Activated T-helper 1 cell treated with anti-CD3 and anti-CD28 coated beads, Interleukin-2, amount 50 U/mL, for 16 hours (primary cell): ENCODE data around the gene PLAC9.

ENCODE experiments used
- DNase-seq, 2 donors: peaks; one replicate each; pipeline ENCODE4 v3.0.0-alpha.2; 2020; ENCODE audit warnings: low read depth in 1 of 2, low spot score in 1 of 2

The PLAC9 gene

DNA sequence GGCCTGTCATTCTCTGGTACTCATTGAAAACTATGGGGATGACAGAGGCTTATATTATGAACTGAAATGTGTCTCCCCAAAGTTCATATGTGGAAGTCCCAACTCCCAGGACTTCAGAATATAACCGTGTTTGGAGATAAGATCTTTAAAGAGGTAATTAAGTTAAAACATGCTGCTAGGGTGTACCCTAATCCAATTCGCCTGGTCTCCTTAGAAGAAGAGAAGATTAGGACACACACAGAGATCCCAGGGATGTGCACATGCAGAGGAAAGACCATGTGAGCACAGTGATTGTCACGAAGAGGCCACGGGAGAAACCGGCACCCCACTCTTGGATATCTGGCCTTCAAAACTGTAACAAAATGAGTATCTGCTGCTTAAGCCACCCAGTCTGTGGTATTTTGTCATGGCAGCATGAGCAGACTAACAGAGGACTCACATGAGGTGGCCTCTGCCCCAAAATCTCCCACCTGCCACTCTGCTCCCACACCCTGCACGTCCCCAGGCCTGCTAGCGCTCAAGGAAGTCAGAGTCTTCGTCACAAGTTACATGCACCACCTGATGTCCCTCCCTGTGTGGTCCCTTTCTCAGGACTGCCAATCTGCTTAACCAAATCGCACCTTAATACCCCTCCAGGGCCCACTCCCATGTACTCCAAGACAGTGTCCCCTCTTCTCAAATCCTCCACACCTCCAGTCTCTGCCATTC, 26.8 kb downstream of the PLAC9 start:
- no peak for DNase-seq

DNA sequence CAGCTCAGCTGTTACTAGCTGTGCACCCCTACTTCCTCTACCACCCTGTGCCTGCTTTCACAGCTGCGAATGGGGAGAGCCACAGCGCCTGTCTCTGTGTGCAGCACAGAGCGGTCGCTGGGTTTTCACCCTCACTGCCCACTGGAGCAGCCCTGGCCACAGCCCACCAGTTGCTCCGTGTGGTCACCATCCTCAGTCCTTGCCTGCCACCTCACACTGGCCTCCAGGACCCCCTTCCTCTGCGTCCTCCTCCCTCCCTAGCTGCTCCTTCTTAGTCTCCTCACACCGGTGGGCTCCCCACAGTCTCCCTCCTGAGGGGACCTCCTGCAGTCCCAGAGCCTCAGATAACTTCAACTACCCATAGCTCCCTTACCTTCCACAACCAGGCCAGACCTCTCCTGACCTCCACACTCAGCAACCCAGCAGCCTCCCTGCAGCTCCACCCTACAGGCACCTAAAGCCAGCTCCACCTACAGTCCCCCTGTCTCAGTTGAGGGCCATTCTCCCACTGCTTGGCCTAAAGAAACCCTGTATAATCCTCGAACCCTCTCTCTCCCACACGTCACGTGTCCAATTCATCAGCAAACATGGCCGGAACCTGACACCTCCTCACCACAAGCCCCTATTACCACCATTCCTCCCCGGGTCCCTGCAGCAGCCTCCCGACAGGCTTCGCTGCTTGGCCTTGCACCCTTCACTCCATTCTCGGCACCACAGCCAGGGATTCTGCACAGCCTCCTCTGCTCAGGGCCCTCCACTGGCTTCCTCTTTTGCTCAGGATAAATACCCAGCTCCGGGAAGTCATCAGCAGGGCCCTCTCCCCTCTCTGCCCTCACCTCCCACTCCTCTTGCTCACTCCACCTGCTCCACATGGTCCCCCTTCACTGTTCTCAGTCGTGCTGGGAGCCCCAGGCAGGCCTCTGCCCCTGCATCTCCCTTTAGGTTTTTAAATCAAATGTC, 28.1 kb downstream of the PLAC9 start:
- no peak for DNase-seq

DNA sequence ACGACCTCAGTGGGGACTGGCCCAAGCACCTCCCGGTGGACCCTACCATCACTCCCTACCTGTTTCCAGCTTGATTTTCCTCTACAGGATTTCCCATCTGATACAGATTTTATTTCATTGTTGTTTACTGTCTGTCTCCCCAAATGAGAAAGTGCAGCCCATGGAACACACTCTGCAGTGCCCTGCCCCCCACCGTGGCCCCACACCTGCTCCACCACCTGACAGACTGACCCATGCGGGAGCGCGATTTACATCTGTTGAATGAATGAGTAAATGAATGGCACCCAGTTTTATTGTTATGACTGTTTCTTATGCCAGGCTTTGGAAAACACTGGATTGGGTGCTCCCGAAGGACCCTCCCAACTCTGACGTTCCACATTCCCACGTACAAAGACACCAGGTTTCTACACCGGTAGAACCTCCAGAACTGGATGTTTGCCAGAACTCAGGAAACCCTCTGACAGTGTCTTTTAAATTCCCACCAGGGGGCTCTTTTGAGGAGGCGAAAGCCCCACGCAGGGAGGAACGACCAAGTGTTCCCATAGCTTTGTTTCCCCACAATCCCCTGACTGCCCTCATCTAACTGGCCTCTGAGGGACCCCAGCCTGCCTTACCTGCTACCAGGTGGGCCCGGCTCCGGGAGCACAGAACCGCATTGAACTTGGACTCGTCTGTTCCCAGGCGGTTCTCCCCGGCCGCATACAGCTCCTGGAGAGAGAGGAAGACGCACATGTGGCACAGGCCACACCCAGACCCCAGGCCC, 29.0 kb downstream of the PLAC9 start:
- no peak for DNase-seq

DNA sequence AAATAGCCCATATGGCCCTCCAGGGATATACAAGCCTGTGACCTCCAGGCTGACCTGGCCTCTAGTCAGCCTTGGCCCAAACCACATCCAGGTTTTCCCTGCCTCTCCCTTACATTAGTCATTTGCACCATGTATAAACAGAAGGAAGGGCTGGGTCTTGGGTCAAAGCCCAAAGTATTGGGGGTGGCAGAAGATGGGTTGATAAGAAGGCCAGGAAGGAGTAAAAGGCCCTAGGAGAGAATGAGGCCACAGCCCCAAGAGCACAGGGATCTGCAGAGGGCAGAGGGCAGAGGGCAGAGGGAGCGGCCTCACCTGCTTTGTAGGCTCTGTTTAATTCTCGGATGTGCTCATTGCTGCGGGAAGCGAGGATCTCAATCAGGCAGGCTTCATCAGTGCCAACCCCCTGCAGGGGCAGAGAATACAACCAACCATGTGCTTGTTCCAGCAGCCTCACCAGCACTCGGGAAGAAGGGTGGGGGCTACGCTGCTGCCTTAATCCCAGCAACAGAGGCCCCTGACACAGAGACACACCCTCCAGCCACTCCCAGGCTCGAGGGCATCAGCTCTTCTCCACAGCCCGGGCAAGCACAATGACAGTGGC, 31.3 kb downstream of the PLAC9 start:
- no peak for DNase-seq

GRCh38 chr10:80164596-80164995, 32.1 kb downstream of the PLAC9 start:
- DNase-seq, result no peak

- DNase-seq, result no peak
Observed at GRCh38 chr10:80165173-80165572, 32.6 kb downstream of the PLAC9 start.

DNA sequence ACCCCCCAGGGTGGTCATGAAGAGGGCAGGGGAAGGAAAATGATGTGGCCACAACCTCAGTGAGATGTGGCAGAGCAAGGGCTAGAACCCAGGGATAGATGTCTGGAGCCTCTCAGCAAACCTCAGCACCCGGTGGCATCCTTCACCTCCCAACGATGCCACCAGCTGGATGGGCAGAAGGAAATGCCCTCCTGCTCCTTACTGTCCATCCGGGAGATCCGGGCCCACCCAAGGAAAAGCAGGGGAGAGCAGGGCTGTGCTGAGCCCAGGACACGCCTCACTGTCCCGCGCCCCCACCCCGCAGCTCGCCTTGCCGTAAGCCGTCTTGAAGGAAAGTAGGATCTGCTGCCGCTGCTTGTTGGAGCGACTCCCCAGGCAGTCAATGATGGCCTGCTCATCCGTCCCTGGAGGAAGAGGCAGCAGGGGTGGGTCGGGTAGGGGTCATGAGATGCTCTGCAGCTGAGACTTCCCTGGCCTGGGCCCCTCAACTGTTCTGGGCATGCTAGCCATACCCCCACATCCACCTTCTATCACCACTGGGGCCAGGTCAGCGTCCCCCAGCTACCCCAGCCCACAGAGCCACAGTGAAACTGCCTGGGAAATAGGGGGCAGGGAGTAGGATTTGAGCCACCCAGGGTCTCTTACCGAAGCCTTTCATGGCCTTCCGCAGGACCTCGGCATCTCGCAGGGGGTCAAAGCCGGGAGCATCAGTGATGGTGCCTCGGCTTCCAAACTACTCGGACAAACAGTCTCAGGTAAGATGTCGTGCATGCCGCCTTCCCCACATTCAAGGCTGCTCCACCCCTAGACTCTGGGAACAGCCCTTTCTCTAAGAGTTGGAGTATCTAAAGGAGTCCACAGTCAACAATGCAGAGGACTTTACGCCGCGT, 34.3 kb downstream of the PLAC9 start:
- DNase-seq, result no peak

DNA sequence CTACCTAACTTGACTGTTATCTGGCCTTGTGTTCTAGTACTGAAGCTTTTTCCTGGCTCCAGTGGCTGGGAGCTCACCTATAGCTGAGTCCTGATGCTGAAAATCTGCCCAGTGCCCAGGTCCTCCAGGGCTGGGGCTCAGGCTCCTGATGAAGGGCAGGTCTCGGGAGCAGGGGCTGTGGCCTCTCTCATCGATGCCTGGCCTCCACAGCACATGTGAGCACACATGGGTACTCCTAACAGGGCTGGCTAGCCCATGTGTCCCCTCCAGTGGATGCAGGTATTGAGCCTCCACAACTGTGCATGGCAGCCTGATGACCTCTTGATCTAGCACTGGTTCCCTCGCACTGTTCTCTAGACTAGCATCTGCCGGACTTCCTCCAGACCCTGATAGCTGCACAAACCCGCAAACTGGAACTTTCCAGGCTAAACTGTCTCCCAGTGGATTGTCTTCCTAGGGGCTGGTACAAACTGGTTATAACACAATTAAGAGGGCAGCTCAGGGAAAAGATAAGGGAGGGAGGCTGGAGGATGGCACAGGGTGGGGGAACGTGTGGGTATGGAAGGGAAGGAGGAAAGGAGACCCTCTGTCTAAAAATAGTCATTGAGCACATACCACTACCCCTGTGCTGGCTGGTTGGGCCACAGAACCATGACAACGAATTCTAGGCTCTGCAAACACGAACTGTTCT, 35.1 kb downstream of the PLAC9 start:
- no peak for DNase-seq

DNA sequence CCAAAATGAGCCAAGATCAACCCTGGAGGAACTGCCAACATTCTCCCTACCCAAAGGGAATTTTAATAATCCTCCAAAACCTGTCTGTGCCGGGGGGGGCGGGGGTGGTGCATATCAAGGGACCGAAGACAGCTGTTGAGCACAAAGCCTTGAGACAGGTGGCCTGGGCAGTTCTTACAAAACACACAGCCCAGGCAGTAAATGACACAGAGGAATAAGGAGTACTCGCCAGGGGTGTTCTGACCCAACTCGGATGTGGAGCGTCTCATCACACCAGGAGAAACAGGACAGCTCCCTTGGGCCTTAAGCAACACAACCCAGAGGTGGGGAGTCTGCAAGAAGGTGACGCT, 35.6 kb downstream of the PLAC9 start:
- DNase-seq, result no peak

GRCh38 chr10:80168679-80169380, 36.3 kb downstream of the PLAC9 start:
- no peak for DNase-seq

- DNase-seq, result no peak
Observed at GRCh38 chr10:80170026-80170425, 37.5 kb downstream of the PLAC9 start.

DNA sequence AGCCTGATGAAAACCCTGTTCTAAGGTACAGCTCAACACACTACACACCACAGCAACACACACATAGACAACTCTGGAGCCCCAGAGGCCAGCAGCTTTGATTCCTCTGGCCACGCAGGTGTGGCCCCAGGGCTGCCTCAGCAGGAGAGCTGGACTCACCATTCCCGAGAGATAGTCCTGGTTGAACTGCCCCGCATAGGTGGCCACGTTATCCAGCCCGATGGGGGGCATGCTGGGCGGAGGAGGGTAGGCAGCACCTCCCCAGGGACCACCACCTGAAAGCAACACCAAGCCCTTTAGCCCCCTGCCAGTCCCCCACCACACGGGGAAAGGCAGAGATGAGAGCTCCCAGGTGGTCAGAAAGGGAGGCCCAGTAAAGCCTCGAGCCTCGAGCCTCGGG, 38.1 kb downstream of the PLAC9 start:
- no peak for DNase-seq

- no peak for DNase-seq
Observed at GRCh38 chr10:80171248-80171660, 38.7 kb downstream of the PLAC9 start.

- DNase-seq, result no peak
Observed at GRCh38 chr10:80172896-80173295, 40.4 kb downstream of the PLAC9 start.

GRCh38 chr10:80173466-80173865, 40.9 kb downstream of the PLAC9 start:
- no peak for DNase-seq

DNA sequence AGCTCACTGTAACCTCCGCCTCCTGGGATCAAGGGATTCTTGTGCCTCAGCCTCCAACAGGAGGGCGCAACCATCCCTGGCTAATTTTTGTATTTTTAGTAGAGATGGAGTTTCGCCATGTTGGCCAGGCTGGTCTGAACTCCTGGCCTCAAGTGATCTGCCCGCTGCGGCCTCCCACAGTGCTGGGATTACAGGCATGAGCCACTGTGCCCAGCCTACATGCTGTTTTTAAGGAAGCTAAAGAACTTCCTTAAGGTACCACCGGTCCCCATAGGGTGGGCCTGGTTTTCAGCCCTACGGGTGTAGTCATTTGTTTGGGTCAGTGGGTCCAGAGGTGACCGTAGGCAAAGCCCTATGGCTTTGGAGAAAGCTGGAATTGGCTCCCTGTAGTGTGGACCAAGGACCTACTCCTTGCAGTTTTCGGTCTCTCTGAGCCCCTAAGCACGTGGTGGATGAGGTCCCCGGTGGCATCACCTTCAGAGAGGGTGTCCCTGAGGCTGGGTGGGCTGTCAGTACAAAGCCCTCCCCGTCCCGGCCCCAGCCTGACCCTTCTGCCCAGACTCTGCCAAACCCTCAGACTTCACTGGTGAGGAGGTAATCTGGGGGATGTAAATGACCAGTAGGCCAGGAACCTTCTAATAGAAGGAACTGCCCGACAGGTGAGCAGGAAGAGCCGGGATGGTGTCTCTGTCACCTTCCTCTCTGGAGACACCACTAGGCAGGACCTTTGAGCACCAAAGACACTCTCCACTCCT, 42.3 kb downstream of the PLAC9 start:
- DNase-seq, result no peak

DNA sequence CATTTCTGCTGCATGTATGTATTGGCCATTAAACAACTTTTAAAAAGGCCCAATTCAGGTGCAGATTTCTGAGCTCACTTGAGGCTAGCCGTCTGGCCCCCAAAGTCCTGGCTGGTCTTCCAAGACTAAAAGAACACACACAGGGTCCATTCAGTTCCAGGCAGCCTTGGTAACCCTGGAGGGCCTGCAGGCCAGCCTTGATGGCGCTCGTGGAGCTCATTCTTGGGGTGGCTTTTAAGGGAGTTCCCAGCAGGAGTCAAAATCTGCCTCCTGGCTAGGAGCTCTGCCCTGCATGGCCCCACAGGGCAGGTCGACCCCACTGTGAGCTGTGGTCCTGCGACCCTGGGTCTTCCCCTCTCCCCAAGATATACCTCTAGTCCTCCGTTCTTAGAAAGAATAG, 44.0 kb downstream of the PLAC9 start:
- no peak for DNase-seq
